IPS-18c (cell line): ENCODE measurements around the gene TC2N.
"Not testable (repeated sequence)": the region's sequence is repeated elsewhere in the genome, so short reads cannot be mapped to it uniquely, and the experiment has no call there.

ENCODE experiments used
- H3K4me3 ChIP-seq: 2 replicates; pipeline ENCODE4 v1.7.0; 2013; ENCODE audit warnings: low read depth, mild to moderate bottlenecking, low read length, moderate library complexity; ENCODE audit not compliant: insufficient read depth
- H3K9me3 ChIP-seq: one replicate; pipeline ENCODE4 v1.6.1; 2013; ENCODE audit warnings: mild to moderate bottlenecking, low read length, moderate library complexity; ENCODE audit not compliant: control insufficient read depth, insufficient read depth

Gene TC2N

DNA sequence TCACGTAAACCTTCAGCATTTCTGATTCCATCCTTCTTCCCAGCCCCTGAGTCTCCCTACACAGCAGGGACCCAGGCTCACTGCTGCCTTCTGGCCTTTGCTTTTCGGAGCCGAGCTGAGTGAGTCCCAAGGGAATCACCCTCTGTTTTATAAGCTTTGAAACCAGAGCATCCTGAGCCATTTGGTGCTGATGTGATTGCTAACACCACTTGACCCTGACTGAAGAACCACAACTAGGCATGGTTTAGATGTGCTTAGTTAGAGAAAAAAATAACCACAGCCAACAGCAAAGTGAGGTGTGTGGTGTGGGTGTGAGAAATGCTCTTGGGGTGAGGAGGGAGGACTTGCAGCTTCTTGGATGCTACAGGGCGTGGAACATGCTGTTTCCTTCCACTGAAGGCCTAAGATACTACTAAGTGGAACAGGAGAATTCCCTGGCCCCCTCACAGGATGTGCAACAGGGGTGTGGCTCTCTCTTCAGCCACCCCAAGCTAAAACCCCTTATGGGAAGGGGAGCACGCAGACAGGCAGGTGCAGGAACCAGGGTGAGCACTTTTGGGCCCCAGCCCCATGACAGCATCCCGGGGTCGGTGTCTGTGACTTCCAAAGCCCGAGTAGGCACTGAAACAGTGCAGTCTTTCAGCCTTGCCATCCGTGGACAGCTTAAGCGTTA is at the start of gene TC2N:
Gene TC2N (minus strand): TSS at position 221 of the 673 bp plus-strand sequence. CDS start 53,767 bp downstream, outside the sequence.
- no peak within 1 kb of the TSS for H3K4me3 ChIP-seq
- peaks cover 2% of the 10 kb centered on the region for H3K9me3 ChIP-seq

DNA sequence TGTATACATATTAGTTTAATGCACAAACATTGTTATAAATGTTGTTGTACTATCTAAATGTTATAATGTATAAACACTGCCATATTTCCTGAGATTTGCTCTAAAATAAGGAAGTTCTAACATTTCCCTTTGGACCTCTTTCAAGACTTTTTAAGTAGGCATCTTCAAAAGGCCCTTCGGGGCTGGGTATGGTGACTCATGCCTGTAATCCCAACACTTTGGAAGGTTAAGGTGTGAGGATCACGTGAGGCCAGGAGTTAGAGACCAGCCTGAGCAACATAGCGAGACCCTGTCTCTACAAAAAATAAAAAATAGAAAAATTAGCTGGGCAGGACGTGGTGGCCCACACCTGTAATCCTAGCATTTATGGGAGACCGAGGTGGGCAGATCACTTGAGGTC is 44.7 kb upstream of the TC2N start:
- Histone ChIP-seq H3K4me3 (no peak overlapping the region), H3K9me3 (peaks cover 2% of the 10 kb centered on the region)

DNA sequence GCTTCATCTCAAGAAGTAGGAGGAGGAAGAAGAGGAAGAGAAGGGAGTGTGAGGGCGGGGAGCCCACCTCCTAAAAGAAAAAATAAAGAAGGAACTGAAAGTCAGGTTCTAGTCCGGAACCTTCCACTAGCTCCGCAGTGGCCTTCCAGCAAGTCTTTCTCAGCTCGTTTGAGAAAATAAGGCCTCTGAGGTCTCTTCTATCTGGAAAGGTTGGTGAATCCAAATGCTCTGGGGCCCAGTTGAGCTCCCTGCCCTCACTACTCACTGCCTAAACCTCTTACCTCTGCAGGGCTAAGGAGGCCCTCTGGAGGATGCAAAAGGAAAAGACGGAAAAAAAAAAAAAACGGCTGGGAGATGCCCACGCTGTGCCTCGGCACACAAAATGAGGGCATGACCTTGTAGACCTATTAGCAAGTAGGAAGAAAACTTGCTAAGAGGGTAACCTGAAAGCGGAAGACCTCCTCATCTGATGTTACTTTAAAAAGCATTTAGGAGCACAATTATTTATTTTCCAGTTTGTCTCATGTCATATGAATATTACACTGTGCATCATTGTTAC is 44.2 kb upstream of the TC2N start:
- peaks cover 2% of the 10 kb centered on the region for H3K9me3 ChIP-seq
- no peak overlapping the region for H3K4me3 ChIP-seq

GRCh38 chr14:91910196-91910595 is 42.9 kb upstream of the TC2N start:
- Histone ChIP-seq H3K4me3 (no peak overlapping the region), H3K9me3 (peaks cover 2% of the 10 kb centered on the region)

DNA sequence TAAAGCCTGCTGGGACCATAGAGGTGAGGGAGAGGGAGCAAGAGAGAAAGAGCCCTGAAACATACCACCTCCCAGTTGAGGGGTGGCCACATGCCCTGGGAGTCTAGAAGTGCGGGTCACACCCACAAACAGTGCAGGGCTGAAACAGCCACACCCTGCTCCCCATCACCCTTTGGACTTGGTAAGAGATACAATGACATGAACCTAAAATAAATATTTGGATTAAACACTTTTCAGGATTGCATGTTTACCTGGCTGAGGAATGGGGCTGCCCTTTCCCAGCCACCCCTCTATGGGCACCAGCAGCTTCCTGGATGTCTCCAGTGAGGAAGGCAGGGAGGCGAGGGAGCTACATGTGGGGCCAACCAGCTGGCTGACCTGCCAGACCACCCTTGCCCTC is 39.0 kb upstream of the TC2N start:
- H3K9me3 ChIP-seq: peaks cover 2% of the 10 kb centered on the region
- no peak overlapping the region for H3K4me3 ChIP-seq

DNA sequence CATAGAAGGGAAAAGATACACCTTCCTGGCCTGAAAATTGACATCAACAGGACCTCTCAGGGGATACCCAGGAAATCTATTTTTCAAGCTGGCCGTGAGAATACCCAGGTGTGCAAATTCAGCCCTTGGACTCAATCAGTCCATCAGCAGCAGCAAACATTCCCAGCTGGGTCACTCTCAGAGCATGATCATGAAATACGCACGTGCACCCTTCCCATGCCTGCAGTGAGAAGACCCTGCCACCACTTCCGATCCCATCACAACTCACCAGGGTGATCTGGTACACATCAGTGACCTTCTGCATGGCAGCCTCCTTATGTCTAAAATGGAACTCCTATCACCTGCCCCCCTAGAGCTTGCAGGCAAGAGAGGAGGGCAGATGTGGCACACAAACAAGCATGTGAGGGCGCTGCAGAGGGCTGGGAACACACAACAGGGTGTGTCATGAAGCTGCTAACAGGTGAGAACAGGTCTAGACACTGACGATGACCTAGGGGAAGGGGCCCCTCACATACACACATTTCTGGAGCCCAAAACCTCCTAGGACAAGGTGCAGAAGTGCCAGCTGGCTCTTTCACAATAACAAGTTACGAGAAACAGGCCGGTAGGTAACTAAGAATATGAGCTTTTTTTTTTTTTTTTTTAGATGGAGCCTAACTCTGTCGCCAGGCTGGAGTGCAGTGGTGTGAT is 37.8 kb upstream of the TC2N start:
- Histone ChIP-seq H3K9me3 (peaks cover 2% of the 10 kb centered on the region), H3K4me3 (no peak overlapping the region)

DNA sequence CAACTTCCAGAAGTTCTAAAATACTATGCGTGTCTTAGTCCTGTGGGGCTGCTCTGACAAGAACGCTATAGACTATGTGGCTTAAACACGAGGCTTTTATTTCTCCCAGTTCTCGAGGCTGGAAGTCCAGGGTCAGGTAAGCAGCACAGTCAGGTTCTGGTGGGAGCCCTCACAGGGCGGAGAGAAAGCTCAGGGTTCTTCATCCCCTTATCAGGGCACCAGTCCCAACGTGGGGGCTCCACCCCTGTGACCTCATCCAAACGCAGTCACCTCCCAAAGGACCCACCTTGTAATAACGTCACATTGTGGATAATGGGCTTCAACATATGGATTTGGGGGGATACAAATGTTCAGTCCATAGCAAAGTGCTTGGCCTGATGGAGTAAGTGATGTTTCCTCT is 37.1 kb upstream of the TC2N start:
- Histone ChIP-seq H3K9me3 (peaks cover 2% of the 10 kb centered on the region), H3K4me3 (no peak overlapping the region)

GRCh38 chr14:91903070-91903469 is 35.7 kb upstream of the TC2N start:
- Histone ChIP-seq H3K9me3 (peaks cover 2% of the 10 kb centered on the region), H3K4me3 (no peak overlapping the region)

GRCh38 chr14:91902336-91902735 is 35.0 kb upstream of the TC2N start:
- H3K9me3 ChIP-seq: peaks cover 2% of the 10 kb centered on the region
- H3K4me3 ChIP-seq: no peak overlapping the region

GRCh38 chr14:91901449-91902226 is 34.3 kb upstream of the TC2N start:
- Histone ChIP-seq H3K9me3 (no peaks in the 10 kb centered on the region), H3K4me3 (no peak overlapping the region)

- H3K9me3 ChIP-seq: no peaks in the 10 kb centered on the region
These were observed 32.5 kb upstream of the TC2N start for GRCh38 chr14:91899806-91900205.

GRCh38 chr14:91899213-91899612 is 31.9 kb upstream of the TC2N start:
- Histone ChIP-seq H3K9me3 (no peaks in the 10 kb centered on the region), H3K4me3 (no peak overlapping the region)

More at GRCh38 chr14:91899806-91900205, 32.5 kb upstream of the TC2N start:
- no peak overlapping the region for H3K4me3 ChIP-seq

DNA sequence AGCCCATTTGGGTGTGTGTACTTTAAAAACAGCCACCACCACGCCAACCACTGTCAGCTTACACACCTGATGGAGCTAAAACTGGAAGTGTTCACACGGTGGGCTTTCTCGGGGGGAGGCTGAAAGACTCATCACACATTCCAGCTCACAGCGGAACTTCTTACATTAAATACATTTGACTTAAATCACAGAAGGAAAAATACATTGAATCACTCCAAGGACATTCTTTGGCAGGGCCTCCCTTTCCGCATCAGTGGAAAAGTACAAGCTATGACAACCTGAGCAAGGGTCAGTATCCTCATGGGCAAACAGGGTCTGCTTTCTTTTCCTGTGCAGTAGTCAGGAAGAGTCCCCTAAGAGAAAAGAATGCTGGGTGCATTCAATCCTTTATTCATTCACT is 31.0 kb upstream of the TC2N start:
- Histone ChIP-seq H3K9me3 (no peaks in the 10 kb centered on the region), H3K4me3 (no peak overlapping the region)

DNA sequence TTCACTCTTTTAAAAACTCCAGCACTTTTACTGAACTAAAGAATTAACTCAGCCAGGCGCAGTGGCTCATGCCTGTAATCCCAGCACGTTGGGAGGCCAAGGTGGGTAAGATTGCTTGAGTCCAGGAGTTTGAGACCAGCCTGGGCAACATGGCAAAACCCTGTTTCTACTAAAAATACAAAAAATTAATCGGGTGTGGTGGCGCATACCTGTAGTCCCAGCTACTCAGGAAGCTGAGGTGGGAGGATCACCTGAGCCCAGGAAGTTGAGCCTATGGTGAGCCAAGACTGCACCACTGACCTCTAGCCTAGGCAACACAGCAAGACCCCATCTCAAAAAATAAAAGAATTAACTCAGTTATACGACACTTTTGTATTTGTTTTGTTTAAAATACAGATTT is 30.4 kb upstream of the TC2N start:
- H3K9me3 ChIP-seq, H3K4me3 ChIP-seq: not testable (repeated sequence)

GRCh38 chr14:91897106-91897701 is 29.9 kb upstream of the TC2N start:
- no peaks in the 10 kb centered on the region for H3K9me3 ChIP-seq
- no peak overlapping the region for H3K4me3 ChIP-seq

GRCh38 chr14:91896419-91896818 is 29.1 kb upstream of the TC2N start:
- no peak overlapping the region for H3K4me3 ChIP-seq
- H3K9me3 ChIP-seq: no peaks in the 10 kb centered on the region

DNA sequence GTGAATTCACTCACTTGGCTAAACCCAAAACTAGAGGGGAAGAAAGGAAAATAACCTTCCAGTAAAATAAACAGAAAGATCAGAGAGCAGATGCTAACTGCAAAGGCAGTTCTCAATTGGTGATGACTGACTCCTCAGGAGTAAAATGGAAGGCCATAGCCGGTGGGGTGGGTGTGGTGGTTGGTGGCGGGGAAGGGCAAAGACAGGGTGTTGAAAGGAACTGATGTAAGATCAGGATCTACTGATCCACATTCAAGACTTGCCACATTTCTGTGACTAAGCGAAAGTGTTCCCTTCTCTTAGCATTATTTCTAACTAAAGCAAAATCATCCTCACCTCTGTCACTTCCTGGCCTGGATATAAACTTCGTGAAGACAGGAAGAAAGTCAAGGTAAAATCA is 26.3 kb upstream of the TC2N start:
- Histone ChIP-seq H3K9me3 (no peaks in the 10 kb centered on the region), H3K4me3 (no peak overlapping the region)
